GM18861 (cell line): ENCODE measurements around the gene WSB1.
"Not testable (repeated sequence)": the region's sequence is repeated elsewhere in the genome, so short reads cannot be mapped to it uniquely, and the experiment has no call there.

Experiments used
- ATAC-seq: cut with Tn5 transposase; IDR thresholded peaks from one replicate; pipeline ENCODE4 v1.9.1; 2021; ENCODE audit not compliant: unreplicated experiment

The WSB1 gene, protein sequence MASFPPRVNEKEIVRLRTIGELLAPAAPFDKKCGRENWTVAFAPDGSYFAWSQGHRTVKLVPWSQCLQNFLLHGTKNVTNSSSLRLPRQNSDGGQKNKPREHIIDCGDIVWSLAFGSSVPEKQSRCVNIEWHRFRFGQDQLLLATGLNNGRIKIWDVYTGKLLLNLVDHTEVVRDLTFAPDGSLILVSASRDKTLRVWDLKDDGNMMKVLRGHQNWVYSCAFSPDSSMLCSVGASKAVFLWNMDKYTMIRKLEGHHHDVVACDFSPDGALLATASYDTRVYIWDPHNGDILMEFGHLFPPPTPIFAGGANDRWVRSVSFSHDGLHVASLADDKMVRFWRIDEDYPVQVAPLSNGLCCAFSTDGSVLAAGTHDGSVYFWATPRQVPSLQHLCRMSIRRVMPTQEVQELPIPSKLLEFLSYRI

DNA sequence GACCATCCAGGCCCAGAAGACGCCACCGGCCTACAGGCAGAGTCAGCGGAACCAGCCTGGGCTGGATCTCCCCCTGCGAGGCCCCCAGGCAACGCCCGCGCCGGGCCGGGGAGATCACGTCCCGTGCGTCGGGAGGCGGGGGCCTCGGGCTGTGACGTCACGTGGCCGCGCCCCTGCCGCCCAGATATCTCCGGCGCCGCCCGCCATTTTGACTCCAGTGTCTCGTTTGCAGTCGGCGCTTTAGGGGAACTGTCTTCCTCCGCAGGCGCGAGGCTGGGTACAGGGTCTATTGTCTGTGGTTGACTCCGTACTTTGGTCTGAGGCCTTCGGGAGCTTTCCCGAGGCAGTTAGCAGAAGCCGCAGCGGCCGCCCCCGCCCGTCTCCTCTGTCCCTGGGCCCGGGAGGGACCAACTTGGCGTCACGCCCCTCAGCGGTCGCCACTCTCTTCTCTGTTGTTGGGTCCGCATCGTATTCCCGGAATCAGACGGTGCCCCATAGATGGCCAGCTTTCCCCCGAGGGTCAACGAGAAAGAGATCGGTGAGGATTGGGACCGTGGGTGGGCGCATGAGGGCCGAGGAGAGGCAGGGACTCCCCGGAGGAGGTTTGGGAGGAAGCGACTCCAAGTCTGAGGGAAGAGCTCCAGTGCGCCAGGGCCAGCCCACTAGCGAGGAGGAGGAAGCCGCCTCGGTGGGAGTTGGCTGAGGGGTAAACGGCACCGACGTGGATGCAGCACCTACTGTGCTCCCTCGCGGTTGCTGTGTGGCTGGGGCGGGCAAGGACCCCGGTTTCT lies at the start of gene WSB1:
WSB1 (plus strand) TSS at position 217 of the 791 bp plus-strand sequence; CDS start at position 499, 282 bp downstream.
- peak; percentile 74 for ATAC-seq

DNA sequence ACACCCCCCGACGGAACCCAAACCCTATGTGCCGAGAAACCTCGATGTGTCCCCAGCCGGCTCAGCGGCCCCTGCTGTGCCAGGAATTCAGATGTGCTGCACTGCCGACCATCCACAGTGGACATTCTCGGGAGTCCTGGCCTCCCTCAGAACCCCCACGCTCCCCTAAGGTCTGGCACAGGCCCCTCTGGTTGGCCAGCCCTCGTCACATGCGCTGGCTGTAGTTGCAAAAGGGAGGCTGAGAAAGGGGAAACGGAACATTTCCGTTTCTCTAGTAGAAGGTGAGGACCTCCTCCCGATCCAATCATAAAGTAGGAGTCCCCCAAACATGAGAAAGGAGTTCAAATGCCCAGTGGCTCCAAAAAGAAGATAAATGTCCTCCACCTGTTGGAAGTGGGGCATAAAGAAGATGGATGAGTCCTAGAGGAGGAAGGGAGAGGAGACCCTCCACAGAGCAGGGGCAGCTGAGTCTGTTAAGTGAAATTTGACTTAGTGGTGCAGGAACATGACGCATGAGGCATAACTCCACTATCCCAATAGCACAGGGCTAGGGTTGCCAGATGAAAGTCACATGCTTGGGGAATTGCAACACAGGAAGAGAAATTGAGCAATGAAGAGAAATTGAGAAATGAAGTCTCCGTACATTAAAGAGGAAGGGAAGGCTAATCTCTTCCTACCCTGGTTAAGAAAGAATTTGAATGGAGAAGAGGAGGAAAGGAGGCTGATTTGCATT lies 49.3 kb upstream of the WSB1 start:
- ATAC-seq, result no peak

DNA sequence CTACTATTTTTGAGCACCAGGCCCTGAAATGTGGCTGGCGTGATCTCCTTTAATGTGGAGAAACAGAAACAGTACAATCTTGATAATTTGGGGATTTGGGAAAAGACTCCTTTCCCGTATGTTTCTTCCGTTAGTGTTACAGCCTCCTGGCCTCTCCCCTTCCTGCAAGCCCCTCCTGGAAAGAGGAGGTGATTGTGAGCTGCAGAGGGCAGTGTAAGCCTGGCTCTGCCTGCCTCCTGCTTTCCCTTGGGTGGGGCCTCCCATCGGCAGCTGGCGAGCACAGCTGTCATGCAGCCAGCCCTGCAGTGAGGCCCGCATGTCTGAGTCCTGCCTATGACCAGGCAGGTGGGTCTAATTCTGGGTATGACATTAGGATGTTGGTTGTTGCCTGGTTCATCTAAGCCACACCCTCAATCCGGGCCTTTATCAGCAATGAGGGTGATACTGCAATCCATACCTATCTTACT lies 48.7 kb upstream of the WSB1 start:
- ATAC-seq, result peak; percentile 91

DNA sequence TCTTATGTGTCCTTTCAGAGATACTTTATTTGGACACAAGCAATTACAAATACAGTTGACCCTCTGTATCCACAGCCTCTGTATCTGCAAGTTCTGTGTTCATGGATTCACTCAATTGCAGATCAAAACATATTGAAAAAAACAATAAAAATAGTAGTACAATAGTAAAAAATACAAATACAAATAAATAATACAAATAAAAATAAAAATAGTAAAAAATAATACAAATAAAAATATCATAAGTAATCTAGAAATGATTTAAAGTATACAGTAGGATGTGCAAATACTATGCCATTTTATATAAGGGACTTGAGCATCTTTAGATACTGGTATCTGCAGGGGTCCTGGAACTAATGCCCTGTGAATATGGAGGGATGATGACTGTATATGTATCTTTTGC lies 47.4 kb upstream of the WSB1 start:
- no peak for ATAC-seq

DNA sequence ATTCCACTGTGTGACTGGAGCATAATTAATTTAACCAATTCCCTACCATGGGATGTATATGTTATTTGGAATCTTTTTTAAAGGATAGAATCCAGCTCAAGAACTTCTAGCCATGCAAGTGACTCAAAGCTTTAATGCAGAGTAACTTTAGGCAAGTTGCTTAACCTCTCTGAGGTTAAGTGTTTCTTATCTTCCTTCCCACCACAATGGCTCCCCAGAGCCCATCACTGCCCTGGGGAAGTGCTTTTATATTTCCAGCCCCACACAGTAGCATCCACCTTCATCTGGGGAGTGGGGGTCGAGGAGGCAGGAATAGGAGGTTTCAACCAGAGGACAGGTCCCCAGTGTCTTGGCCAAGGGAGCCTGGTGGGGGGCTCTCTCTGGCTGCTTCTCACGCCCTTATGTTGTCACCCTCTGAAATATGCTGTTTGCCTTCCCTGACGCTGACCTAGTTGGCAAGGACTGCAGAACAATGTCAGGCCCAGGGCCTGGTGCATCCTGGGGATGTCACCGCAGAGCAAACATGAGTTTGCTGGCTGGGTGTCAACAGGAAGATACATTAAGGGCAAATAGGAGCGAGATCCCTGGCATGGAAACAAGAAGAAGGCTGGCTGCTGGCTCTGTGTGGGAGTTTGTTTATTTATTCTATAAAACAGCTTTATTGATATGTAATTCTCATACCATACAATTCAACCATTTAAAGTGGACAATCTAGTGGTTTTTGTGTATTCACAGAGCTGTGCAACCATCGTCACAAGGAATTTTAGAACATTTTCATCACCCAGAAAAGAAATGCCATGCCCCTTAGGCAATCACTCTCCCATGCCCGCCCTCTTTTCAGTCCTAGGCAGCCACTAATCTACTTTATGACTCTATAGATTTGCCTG lies 46.6 kb upstream of the WSB1 start:
- no peak for ATAC-seq

DNA sequence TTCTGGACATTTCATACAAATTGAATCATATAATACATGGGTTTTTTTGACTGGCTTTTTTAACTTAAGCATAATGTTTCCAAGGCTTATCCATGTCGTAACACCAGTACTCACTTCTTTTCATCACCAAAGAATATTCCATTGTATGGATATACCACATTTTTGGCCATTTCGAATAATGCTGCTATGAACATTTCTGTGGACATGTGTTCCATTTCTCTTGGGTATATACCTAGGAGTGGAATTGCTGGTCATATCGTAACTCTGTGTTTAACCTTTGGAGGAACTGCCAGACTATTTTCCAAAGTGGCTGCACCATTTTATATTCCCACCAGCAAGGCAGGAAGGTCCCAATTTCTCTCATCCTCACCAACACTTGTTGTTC lies 46.0 kb upstream of the WSB1 start:
- ATAC-seq, result no peak

DNA sequence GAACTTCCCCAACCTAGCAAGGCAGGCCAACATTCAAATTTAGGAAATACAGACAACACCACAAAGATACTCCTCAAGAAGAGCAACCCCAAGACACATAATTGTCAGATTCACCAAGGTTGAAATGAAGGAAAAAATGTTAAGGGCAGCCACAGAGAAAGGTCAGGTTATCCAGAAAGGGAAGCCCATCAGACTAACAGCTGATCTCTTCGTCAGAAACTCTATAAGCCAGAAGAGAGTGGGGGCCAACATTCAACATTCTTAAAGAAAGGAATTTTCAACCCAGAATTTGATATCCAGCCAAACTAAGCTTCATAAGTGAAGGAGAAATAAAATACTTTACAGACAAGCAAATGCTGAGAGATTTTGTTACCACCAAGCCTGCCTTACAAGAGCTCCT lies 43.1 kb upstream of the WSB1 start:
- ATAC-seq, result not testable (repeated sequence)

DNA sequence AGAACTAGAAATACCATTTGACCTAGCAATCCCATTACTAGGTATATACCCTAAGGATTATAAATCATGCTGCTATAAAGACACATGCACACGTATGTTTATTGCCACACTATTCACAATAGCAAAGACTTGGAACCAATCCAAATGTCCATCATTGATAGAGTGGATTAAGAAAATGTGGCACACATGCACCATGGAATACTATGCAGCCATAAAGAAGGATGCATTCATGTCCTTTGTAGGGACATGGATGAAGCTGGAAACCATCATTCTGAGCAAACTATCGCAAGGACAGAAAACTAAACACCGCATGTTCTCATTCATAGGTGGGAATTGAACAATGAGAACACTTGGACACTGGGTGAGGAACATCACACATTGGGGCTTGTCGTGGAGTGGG lies 39.1 kb upstream of the WSB1 start:
- ATAC-seq, result not testable (repeated sequence)

DNA sequence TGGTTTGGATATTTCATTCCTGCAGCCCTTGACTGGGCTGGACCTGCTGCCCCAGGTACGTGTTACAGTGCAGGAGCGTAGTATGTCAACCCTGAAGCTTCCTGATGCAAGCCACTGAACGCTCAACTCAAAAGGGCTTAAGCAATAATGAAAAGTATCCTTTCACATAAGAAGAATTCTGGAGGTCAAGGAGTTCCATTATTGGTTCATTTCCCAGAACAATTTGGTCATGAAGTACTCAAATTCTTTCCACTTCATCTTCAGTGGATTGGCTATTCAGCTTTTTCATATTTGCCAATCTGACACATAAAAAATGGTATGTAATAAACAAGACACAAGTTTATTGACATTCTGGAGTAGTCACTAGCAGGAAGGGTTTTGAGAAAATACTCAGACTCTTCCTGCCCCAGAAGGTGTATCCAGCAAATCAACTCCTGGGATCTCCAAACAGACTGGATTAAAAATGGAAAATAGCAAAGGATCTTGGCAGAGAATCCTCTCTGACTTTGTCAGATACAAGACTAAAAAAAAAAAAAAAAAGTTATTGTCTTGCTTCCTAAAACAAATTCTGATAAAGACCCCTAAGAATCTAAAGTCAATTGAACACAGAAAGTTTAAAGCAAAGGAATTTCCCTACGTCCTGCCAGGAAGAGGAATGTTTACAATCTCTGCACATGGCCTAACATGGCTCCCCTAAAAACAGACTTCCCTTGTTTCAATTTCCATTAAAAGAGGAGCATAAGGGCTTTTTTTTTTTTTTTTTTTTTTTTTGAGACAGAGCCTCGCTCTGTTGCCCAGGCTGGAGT lies 37.5 kb upstream of the WSB1 start:
- ATAC-seq, result no peak

DNA sequence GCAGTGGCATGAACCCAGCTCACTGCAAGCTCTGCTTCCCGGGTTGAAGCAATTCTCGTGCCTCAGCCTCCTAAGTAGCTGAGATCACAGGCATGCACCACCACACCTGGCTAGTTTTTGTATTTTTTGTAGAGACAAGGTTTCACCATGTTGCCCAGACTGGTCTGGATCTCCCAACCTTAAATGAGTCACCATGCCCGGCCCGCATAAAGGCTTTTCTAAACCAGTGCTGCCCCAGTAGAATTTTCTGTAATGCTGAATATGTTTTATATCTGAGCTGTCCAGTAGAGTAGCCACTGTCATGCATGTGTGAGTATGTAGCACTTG lies 36.9 kb upstream of the WSB1 start:
- ATAC-seq, result no peak

DNA sequence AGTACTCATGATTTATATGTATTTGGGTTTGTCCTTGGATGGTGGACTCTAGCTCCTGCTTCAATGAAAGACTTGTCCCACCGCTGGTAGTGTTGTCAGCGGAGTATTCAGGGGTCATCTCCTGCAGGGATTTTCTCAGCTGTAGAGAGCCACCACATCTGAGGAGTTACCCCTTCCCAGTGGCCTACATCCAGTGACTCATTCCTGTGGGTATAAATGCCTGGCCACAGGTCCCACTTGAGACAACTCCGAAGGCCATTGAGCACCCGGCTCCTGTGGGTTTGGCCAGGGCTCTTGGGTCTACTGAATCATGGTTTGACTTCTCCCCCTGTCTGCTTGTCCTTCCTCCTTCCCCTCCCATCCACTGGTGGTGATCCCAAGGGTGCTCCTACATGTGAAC lies 34.6 kb upstream of the WSB1 start:
- no peak for ATAC-seq

DNA sequence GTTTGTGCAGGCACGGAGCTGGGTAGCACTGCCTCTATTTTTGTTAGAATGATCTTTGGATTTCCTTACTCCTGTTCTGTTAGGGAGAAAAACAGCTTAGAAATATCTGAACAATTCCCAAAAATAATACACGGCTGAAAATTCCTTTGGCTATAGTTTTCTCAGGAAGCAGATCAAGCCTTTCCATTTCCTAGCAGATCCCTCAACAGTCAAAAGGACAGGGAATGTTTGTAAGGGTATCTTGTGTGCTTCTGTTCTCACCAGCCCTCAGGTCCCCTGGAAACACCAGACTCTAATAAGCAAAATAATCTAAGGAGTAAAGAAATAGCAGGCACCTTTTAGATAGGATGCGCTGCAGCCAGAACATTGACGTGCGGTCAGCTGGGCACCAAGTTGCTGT lies 30.5 kb upstream of the WSB1 start:
- ATAC-seq, result no peak

DNA sequence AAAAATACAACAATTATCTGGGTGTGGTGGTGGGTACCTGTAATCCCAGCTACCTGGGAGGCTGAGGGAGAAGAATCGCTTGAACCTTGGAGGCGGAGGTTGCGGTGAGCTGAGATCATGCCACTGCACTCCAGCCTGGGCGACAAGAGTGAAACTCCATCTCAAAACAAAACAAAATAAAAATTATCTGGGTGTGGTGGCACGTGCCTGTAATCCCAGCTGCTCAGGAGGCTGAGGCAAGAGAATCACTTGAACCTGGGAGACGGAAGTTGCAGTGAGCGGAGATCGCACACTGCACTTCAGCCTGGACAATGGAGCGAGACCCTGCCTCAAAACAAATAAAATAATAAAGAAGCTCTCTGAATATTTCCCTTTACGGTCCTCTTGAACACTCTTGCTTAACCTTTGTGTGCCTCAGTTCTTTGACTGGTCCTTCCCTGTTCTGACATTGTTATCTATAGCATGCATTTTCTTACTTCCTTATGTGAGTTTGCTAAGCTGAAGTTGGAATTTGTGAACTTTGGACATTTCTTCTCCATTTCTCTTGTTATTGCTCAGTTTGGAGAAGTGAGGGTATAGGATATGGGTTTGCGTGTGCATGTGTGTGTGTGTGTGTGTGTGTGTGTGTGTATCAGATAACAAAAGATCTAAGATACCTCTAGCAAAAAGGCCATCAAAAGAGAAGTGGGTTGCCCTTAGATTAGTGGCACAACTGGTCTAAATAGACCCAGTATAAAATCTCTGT lies 29.7 kb upstream of the WSB1 start:
- no peak for ATAC-seq

DNA sequence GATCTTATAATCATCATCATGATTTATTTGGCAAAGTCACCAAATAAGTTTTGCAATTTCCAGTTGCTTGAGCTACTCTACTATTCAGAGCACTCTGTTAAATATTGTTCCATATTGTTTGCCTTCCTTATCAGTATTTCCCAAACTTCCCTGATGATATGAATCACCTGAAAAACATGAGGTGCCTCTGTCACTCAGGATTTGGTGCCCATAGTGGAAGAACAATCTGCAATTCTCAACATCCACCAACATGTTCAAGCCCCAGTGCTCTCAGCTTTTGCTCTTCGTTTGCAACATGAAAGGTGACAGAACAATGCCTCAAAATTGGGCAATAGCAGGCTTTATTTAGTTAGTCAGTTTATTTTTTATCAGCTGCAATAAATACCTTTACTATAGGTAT lies 28.6 kb upstream of the WSB1 start:
- ATAC-seq, result no peak

DNA sequence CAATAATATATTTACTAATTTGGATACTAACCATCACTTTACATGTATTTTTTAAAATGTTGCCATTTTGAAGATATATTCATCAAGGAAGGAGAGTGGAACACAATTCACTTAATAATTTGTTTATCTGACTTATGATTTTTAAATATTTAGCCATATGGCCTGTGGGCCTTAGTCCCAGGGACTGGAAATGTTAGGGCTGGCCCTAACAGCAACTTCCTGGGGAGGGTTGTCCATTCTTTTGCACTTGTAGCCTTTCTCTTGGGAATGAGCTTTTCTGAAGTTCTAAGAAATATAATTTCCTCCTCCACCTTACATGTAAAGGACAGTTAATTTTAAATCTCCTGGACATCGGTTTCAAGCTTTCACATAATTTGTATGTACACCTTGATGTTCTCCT lies 27.7 kb upstream of the WSB1 start:
- no peak for ATAC-seq

DNA sequence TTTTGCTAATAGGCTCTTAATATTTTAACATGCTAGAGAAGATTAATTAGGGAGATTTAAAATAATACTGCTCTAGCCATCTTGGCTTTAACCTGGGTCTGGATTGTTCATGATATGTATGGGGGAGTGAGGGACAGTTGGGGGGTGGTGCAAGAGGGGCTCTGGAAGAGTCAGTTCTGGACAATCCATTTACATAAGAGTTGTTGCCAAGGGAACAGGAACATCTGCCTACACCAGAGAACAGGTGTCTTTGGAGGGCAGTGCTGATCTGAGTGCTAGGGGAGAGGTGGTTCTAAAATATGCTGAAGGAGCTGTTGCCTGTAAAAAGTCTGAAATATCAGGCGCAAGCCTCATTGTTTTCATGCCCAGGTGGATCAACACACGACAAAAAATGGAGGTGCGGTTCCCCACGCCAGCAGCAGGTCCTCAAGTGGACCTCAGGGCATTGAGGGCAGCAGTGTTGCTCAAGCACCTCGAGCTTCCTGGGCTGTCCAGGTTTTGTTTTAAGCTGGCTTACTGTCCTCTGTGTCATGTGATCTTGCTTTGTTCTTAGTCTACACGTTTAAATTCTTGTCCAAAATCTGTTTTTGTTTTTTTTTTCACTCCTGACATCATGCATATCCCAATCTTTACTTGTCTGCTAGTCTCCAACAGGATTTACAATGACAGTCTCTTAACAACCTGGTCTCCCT lies 25.4 kb upstream of the WSB1 start:
- ATAC-seq, result no peak

DNA sequence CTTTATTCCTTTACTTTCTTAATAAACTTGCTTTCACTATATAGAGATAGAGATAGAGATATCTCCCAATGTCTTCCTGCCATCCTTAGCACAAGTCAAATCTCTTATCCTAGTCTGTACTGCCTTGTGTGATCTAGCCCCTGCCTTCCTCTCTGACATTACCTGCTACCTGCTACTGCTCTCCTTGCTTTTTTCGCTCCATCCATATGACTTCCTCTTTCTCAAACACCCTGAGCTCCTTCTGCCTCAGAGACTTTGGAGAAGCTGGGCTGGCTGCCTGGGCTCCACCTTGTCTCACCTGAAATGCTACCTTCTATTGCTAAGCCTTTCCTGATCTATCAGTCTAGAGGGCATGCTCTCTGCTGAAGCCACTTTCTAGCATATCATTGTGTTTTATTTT lies 24.7 kb upstream of the WSB1 start:
- ATAC-seq, result no peak

DNA sequence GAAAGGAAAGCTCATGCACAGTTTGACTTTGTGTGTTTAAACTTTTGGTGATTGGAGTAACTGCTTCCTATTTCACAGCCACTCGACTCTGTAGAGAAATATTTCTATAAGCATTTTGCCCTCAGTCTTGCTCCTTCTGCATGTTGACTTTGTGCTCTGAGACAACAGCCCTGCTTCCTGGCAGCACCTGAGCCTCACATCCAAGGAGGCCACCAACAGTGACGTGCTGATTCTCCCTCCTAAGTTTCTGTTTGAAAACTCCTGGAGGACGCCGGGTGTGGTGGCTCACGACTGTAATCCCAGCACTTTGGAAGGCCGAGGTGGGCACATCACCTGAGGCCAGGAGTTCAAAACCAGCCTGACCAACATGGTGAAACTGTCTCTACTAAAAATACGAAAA lies 23.9 kb upstream of the WSB1 start:
- no peak for ATAC-seq
